Colon (tissue), 2 donors: ENCODE results near the gene SULT6B1.
"Not testable (repeated sequence)": the region's sequence is repeated elsewhere in the genome, so short reads cannot be mapped to it uniquely, and the experiment has no call there.

Source experiments
- FAIRE-seq: peaks from 2 replicates; lab custom pipeline; 2012; peaks lifted over from hg19 to GRCh38; lab: Jason Lieb, UNC
- donor health status: control.
- donor health status: control.

SULT6B1 gene, protein sequence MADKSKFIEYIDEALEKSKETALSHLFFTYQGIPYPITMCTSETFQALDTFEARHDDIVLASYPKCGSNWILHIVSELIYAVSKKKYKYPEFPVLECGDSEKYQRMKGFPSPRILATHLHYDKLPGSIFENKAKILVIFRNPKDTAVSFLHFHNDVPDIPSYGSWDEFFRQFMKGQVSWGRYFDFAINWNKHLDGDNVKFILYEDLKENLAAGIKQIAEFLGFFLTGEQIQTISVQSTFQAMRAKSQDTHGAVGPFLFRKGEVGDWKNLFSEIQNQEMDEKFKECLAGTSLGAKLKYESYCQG

DNA sequence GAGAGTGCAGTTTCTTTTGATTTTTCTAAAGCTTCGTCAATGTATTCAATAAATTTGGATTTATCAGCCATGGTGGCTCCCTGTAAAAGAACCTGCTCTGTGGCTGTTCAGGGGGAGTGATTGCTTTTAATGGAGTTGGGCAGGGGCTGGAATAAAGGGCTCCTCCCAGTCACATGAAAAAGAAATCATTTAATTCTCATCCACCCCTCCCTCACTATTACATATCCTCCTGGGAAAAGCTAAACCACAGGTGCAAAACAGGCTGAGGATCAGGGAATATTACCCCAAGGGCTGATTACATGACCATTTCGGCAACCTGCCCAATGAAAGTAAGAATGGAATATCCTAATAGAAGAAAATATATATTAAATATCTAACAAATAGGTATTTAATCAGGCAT lies at the start of gene SULT6B1:
TSS of gene SULT6B1 (minus strand) at position 101 of the 400 bp plus-strand sequence. CDS start at position 71, 30 bp downstream.
- FAIRE-seq = no peak

DNA sequence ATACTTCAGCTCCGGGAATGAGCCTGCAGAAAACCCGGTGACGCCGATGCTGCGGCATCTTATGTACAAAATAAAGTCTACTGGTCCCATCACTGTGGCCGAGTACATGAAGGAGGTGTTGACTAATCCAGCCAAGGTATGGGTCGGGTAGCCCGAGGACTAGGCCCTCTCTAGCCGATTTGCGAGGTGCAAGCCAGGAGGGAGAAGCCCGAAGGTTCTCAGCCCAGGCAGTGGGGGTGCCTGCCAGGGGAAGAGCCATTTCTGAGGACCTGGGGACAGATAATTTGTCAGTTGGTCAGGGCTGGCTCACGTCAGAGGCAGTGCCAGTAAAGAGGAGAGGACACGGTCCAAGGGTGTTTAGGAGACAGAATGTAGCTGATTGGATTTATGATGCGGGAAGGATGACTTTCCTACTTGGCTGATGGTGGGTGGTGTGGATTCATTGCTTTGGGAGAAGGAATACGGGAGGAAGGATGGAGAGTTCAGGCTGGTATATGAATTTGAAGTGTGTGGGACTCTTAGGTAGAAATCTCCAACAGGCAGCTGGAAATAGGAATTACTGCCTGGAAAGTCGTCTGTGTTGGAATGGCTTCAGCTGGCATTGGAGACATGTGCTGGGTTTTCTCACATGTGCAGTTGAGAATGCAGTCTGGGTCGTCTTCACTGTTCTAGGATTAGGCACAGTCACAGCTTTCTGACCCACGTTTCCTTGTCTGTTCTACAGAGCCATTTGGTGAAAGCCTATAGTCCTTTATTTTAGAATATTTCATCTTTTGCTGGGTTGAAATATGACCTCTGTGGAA lies 43.9 kb upstream of the SULT6B1 start:
- FAIRE-seq = no peak

DNA sequence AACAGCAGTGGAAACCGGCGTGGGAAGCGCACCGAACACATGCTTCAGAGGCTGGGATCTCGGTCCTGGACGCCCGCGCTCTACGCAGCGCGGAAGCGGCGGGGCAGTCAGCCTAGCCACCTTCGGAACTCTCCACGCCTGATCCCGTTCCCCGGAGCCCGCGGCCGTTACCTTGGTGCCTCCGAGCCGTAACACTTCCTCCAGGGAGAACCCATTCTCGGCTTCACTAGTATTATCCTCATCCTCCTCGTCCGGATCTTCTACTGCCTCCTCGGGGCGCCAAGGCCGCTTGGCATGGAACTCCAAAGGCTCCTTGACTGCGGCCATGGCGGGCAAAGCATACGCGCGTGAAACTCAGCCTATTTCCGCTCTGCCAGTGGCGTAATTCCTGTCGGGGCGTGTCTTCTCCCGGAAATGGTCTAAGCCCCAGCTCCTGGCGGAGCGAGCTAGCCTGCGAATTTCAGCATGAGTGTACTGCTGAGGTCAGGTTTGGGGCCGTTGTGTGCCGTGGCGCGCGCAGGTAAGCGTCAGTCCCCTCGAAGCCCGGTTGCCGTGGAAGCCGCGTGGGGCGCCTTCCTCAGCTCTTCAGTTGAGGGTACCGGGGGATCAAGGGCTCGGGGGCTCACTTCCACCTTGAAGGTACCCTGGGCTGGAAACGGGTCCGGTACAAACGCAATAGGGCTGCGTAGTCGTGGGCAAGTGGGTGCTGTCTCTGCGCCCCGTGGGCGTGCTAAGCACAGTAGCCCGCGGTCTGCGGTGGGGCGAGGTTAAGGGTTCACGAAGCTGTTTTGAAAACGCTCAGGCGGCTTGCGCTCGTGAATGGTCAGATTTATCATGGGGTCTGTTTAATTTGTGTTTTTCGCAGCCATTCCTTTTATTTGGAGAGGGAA lies 43.0 kb upstream of the SULT6B1 start, which contains the start of the genes CEBPZ and NDUFAF7:
TSS of gene CEBPZ (minus strand) at position 356 of the 890 bp plus-strand sequence. CDS start at position 327, 29 bp downstream.
TSS of gene NDUFAF7 (plus strand) at position 418 of the 890 bp plus-strand sequence. CDS start at position 466, 48 bp downstream.
- FAIRE-seq = no peak

DNA sequence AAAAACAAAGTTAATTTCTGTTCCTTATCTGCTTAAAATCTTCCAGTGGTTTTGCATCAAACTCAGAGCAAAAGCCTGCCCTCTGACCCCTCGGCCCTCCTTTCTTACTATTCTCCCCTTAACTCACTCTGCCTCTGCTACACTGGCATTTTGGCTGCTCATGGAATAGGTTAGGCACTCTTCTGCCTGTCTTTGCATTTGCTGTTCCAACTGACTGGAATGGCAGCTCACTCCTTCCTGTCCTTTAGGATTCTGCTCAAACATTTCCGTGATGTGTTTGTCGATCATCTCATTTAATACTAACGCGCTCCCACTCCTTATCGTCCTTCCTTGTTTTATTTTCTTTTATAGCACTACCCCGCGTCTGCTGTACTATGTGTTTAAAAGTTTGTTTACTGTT lies 42.1 kb upstream of the SULT6B1 start:
- no peak for FAIRE-seq

DNA sequence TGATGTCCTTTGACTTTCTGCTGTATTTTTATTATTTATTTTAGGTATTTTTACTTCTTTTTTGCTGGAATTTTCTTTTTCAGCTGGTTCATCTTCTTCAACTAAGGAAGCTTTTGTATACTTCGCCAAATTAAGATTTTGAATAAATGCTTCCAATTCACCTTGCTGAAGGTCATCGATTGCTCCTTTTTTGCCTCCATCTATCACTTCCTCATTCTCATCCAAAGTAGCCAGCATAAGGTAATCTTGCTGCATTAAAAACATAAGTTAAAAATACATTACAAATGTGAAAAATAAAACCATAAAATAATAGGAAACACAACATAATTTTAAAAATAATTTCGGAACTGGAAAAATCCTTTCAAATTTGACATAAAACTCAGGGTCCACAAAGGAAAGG lies 40.3 kb upstream of the SULT6B1 start:
- no peak for FAIRE-seq

DNA sequence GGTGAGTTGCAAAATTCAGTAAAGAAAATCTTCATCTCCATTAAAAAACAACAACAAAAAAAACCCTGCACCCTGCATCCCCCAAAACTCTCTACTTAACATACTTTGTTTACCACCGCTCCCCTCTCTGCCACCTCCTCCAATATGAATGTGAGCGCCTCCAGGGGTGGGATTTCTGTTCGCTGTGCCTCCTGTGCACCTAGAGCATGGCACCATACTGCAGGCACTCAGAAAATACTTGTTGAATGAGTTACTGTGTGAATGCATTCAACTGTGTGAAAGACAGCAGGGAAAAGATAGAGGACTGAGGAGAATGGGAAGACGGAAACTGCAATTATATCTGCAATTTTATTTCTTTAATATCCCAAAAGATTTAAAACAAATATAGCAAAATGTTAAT lies 38.4 kb upstream of the SULT6B1 start:
- no peak for FAIRE-seq

DNA sequence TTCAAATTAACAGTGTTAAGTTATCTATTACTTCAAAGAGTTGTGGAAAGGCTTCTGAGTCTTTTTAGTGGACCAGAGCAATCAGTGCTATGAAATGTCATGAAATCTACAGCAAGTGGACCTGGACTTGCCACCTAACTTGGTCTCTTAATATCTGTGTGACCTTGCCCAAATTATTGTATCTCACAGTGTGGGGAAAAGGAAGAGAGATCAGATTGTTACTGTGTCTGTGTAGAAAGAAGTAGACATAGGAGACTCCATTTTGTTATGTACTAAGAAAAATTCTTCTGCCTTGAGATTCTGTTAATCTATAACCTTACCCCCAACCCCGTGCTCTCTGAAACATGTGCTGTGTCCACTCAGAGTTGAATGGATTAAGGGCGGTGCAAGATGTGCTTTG lies 36.7 kb upstream of the SULT6B1 start:
- not testable (repeated sequence) for FAIRE-seq

DNA sequence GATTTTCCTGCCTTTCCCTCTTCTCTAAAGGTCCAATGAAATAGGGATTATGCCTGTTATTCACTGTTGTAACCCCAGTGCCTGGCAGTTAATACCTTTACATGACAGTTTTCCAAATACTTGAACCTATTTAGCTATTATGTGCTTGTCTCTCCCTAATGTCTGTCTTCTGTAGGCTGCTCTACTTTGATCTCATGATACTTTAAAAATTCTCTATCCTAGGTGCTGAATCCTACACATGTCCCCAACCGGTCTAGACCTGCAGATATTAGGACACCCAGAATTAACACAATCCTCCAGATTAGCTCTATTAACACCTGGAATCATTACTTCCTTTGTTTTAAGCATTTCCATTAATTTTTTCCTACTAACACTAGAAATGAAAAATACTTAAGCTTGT lies 35.6 kb upstream of the SULT6B1 start:
- FAIRE-seq = no peak

DNA sequence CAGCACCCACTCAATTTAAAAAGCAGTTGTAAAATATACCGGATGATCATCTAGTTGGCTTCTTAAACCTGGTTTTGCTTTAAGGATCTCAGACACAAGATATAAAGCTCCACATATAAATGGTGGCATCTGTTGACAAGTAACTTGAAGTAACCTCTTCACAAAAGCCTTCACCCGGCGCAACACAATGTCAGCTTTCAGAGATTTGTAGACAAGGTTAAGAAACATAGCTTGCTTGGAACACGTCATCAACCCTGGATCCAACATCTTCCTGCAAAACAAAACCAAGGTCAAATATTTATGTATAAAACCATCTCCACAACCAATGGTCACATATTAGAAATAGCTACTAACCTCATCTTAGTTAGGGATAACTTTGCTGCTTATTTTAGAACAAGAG lies 34.7 kb upstream of the SULT6B1 start:
- no peak for FAIRE-seq

DNA sequence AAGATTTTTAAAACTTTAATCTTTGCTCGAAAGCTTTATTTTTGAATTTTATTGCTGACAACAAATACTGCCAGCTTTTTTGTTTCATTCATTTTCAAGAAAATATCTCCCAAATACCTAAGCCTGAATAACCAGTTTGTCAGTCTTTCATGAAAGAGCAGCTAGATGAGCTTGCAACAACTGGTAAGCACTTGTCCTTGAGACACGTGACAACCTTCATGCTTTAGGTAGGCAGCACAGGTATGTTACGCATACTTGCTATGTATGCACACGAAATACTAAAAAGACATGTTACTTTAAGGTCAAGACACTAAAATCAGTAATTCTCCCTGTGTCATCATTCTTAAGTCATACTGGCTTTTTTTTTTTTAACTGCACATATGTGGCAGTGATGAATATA lies 30.6 kb upstream of the SULT6B1 start:
- FAIRE-seq = no peak

DNA sequence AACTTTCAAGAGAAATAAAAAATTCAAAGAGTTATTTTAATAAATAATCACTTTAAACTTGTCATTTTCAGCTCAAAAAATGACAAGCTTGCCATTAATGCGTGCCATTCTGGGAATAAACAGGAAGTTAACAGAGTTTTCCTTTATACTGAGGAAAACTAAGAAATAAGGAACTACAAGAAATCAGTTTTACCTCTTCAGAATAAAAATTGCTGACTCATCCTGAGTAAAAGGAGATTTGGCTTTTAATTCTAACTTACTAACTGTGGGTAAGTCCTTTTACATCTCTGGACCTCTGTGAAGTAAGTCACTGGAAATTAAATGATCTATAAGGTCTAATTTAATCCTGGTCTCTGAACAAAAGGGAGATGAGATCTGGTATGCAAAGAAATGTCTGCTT lies 26.8 kb upstream of the SULT6B1 start:
- no peak for FAIRE-seq

DNA sequence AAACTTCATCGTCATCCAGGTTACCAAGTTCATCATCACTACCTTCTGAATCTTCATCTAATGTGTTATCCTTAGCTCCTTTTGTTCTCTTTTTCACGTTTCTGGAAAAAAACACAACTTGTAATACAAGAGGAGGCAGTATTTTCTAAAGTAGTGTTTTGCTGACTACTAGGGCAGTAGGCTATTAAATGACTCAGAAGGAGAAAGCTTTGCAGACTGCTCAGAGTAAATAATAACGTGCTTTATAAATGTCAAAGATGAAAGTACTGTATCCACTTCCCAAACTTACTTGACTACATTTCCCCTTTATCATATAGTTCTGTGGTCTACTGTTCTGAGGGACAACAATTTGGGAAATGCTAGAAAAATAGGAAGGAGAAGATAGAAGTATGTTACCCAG lies 23.5 kb upstream of the SULT6B1 start:
- no peak for FAIRE-seq

DNA sequence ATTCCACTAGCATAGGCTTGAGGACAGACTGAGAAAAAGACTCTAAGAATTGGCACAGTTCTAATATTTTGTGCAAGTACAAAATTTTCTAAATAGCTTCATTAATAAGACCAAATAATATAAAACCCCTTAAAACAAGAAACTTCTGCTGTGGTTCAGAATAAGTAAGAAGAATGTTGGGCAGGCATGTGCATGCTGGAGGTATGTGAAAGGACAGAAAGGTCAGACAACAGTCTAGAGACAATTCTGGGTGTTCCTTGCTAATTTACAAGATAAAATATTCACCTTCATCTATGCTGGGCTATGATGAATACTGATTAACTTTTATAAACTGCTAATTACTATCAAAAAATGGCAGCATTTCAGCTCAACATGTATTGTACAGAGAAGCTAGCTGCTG lies 22.7 kb upstream of the SULT6B1 start:
- FAIRE-seq = no peak

DNA sequence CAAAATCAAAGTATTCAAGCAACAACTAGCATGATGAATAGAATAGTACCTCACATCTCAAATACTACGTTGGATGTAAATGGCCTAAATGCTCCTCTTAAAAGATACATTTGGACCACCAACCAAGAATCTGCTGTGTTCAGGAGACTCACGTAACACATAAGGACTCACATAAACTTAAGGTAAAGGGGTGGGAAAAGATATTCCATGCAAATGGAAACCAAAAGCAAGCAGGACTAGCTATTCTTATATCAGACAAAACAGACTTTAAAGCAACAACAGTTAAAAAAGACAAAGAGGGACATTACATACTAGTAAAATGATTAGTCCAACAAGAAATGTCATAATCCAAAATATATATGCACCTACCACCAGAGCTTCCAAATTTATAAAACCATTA lies 18.3 kb upstream of the SULT6B1 start:
- not testable (repeated sequence) for FAIRE-seq

DNA sequence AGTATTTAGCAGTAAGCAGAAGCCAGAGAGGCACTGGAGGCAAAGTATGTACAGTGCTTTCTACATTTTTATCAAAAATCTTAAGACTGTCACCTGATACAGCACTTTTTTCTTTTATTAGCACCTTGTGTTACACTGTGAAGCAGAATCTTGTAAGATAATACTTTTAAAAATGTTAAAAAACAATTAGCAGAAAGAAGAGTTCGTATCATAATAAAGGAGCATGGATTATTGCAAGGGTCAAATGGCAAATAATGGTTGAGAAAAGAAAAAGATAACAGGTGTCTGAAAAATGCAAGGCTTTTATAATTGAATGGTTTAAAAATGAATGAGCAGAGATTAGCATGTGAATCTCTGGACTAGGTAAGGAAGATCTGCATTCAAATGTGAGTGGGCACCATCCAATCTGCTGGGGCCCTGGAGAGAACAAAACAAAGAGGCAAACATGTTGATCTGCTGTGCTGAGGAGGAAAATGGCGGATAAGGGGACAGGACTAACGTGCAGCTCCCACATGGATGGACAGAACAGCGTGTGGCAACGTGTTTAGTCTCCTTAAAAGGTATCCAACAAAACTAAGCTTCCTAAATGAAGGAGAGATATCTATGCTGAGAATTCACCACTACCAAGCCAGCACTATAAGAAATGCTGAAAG lies 17.3 kb upstream of the SULT6B1 start:
- no peak for FAIRE-seq

DNA sequence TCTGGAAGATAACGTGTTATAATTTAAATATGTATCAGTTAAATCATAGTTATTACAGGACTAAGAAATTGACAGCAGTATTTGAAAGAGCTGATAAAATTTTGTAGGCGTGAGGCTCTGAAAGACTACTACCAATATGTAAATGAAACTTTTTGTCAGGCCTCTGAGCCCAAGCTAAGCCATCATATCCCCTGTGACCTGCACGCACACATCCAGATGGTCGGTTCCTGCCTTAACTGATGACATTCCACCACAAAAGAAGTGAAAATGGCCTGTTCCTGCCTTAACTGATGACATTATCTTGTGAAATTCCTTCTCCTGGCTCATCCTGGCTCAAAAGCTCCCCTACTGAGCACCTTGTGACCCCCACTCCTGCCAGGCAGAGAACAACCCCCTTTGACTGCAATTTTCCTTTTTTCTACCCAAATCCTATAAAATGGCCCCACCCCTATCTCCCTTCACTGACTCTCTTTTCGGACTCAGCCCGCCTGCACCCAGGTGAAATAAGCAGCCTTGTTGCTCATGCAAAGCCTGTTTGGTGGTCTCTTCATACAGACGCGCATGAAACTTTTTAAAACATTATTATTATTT lies 16.7 kb upstream of the SULT6B1 start:
- not testable (repeated sequence) for FAIRE-seq

DNA sequence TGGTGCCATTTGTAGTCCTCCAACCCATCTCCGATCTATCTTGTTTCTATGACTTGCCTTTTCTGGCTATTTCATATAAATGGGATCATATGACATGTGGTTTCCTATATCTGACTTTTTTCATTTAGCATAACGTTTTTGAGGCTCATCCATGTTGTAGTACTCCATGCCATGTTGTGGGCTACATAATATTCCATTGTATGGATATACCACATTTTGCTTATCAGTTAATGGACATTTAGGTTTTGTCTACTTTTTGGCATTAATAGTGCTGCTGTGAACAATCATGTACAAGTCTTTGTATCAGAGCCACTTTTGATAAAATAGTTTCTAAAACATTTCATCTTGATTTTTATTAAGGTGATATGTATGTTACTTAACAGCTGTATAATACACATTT lies 15.2 kb upstream of the SULT6B1 start:
- no peak for FAIRE-seq

DNA sequence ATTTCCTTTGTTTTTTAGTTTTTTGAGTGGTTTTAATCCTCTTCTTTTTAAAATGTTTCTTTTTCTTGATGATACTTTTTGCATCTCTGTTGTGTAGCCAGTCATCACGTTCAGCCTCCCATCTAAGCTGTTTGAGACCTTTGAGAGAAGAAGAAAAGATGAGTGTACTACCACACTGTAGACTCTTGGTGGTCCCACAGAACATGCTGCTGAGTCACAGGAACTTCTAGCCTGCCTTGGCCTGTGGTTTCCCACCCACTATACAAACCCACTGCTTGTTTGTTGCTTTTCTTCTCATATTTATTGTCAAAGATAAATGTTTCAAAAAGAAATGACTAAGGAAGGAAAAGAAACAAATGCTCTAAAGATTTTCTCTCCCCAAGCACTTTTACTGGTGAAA lies 13.3 kb upstream of the SULT6B1 start:
- FAIRE-seq = no peak

DNA sequence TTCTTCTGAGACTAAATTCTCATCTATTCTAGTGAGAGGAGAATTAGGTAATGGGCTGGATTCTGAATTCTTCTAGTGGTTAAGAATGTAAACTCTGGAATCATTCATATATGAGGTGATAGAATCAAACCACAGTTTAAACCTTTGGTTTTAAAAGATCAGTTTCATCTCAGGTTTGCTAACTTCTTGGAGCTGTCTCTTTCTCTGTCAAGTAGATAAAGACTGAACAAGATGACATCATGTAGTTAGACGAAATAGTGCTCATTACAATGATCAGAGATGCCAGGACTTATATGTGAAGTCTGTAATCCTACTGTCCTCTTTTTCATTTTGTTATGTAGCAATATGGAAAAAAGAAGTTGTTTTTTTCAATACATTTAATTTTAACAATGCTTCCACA lies 12.7 kb upstream of the SULT6B1 start:
- FAIRE-seq = no peak

DNA sequence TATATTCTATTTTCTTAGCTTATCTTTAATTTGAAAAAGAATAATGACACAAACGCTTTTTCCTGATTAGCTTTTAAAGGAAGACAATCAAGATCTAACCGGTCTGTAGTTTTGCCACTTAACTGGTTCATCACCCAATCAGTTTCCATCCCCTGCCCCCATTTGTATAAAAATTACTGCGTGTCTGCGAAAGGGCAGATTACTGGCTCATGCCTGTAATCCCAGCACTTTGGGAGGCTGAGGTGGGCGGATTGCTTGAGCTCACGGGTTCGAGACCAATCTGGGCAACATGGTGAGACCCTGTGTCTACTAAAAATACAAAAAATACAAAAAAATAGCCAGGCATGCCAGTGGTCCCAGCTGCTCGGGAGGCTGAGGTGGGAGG lies 10.2 kb upstream of the SULT6B1 start:
- FAIRE-seq = no peak
